Measurements from ENCODE around the gene CTCFL.

The CTCFL gene

DNA sequence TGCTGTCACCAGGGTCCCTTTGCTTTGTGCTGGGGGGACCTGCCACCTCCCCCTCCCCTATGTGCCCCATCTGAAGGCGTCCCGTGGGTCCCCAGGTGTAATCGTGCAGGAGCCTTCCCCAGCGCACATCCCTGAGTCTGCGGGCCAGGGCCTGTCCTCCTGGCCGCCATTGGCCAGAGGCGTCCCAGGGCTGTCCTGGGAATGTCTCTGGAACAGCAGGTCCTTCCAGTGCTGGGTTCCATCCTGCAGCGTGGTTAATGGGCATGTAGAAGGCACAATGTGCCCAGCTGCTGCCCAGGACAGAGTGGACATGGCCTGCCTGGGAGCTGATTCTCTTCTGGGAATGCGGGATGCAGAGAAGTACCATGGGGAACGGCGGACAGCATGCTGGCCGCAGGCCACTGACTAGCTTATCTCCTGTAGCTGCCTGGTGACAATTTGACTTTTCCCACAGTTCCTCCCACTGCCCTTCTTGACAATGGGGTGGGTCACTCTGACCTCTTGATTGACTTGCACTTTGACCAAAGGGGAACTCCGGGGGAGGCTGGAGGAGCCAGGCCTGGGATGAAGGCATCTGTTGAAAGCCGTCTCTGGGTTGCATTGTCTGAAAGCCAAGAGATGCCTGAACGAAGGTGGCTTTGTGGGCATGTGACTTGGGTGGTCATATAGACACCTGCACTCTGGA lies 64.0 kb downstream of the CTCFL start:
- DNase-seq = no peak

DNA sequence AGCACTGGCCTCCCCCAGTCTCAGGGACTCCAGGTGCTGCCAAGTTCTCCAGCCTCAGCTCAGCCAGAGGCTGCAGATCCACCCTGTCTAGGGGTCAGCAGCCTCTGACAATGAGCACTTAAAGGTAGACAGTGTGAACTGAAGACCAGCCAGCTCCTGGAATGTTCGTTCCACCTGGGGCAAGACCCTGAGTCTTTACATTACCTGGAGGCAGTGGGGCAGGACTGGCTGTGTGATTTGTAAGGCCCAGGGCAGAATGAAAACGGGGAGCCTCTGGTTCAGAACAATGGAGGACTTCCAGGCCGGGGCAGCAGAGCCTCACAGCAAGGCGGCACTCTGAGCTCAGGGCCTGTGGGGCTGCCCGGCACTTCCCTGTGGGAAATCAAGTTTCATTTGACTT lies 65.0 kb downstream of the CTCFL start:
- no peak for DNase-seq

DNA sequence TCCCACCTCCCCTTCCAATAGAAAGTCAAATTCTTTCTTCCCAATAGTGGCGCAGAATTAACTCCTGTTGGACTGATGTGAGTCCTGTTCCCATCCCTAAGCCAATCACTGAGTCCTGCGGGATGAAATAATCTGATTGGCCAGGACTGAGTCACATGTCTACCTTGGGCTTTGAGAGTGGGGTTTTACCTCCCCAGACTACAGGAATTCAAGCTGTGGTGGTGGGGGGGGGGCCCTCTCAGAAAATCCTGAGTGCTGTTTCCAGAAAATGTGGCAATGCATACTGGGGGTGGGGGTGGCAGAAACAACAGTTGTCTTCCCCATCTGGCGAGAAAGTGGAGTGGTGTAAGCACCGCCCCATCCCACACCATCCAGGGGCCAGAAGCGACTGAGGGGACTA lies 65.7 kb downstream of the CTCFL start:
- DNase-seq = no peak

DNA sequence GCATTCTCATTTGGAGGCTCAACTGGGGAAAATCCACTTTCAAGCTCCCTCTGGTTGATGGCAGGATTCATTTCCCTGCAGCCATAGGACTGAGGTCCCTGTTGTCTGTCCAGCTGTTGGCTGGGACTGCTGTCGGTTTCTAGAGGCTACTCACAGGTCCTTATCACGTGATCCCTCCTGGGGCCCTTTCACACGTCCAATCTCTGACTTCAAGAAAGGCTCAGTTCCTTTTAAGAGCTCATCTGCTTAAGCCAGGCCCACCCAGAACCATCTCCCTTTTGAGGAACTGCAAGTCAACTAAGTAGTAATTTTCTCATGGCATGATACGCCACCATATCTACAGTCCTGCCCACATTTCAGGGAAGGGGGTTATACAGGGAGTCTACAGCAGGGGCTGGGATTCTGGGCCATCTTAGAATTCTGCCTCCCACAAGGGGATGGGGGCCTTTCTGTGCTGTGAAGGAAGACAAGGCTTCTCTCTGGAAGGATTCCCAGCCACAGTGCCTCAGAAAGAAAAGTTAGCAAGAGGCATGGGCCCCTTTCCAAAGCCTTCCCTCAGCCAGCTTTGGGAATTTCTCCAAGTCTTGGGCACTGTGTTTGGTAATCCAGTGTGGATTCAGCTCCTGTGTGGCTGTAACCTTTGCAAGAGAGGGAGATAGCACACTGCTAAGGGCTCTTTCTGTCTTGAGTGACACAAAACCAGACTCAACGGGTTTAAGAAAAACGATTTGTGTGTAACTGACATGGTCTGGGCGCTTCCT lies 66.4 kb downstream of the CTCFL start:
- no peak for DNase-seq

DNA sequence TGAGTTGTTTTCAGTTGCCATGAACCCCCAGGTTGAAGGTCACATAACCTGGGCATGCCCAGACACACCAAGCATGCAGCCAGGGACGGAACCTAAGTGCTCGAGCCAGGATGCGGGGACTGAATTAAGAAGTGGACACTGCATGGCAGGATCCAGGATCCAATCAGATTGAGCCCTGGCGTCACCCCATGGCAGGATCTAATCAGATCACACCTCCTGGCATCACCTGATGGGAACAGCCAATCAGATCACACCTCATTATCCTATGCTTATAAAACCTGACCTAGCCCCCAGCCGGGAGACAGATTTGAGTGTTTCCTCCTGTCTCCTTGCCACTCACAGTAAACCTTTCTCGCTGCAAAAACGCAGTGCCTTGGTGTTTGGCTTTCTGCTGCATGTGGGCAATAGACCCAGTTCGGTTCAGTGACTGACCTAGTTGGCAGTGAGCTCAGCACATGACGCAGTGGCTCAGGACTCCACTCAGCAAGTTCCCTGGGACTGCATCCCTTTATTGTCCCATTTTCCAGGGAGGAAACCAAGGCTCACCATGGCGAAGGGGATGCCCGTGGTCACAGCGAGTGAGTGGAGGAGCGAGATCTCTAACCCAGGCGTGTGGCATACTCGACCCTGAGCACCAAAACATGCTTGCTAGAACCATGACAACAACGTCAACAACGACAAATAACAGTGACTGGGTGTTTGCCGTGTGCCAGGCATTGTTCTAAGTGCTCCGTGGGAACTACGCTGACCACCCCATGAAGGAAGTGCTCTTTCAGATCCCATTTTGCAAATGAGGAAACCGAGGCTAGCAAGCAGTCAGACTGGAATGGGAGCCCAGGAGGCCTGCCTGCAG lies 67.5 kb downstream of the CTCFL start:
- DNase-seq = no peak

DNA sequence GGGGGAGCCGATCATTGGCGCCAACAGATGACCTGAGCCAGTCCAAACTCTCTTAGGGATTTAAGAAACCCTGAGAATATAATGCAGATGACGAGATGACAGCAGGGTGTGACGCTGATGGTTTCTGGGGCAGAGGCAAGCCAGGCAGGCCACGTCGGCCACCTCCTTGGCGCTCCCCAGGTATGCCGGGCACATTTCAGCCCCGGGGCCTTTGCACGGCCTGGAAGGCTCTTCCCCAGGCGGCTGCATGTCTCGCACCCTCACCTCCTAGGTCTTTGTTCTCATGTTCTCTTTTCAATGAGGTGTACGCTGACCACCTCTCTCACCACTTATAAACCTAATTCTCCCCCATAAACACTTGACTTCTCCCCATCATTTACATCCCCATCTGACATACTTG lies 68.8 kb downstream of the CTCFL start:
- DNase-seq = no peak

DNA sequence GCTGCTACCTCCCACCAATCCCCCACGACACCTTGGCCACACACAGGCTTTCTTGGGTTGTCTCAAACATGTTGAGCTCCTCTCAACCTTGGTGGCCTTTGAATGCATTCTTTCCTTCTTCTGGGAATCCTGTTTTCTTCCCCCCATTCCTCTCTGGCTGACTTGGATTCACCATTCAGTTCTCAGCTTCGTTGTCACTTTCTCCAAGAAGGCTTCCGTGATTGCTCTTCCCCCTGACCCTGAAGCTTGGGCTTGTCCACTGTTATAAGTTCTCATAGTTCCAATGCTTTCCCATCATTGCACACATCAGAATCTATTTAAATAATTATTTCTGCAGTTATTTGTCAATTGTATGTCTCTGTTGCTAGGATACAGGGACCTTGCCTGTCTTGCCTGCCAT lies 69.6 kb downstream of the CTCFL start:
- no peak for DNase-seq

DNA sequence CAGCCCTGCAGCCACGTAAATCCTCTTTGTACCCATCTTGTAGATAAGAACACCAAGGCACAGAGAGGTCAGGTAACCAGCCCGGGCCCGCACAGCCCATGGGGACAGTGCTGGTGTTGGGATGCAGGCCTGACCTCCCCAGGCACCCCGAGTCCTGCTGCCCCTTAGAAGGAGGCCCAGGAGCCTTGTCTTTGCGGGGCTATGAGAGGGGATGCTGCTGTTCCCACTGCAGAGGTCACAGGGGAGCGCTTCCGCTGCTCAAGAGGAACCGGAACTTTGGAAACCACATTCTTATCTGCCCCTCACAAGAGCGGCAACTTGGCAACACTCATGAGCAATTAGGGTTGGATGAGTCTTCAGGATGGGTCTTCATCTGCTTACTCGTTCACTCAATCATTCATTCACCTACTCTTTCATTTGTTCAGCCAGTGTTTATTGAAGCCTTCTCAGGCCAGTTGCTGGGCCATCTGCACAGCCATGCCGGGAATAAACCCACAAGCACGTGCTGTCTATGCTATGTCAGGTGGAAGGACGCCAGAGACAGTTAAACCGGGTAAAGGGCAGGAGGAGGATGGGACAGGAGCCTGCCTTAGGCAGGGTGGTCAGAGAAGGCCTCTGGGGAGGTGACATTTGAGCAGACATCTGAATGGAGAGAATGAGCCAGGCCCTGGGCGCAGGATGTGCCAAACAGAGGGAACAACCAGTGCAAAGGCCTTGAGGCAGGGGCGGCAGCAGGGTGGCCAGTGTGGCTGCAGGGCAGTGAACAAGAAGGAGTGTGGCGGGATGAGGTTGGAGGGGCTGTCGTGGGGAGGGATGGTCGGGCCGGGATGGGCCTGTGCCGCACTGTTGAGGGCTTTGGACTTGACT lies 72.9 kb downstream of the CTCFL start:
- no peak for DNase-seq

DNA sequence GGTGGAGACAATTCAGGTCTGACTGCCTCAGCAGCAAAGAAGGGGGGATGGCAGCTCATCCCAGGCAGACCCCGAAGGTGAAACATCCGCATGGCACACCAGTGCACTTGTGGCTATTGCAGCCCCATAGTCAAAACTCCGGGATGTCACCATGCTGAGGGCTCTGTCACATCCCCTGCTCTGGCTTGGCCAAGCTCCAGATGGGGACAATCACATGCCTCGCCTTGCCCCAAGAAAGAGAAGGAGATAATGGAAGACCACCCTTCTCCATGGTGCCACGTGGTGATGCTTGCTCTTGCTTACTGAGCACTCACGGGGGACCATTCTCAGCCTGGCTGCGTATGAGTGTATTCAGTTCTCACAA lies 73.5 kb downstream of the CTCFL start:
- no peak for DNase-seq

DNA sequence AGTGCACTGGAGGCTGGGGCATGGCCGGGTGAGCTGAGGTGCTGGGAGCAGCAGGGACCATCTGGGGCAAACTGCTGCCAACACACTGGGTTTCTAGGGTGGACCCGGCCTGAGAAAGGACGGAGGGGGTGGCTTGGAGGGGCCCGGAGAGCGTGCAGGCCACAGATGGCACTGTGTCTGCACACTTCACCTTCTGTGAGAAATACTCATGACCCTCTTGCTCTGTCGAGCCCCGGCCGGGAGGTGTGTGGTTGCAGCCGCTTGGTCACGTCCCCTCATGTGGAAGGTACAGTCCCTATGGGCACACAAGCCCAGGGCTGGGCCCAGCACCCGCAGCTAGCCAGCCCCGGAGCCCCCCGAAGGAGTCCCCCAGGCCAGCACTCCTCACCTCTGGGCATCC lies 74.0 kb downstream of the CTCFL start:
- DNase-seq = no peak

DNA sequence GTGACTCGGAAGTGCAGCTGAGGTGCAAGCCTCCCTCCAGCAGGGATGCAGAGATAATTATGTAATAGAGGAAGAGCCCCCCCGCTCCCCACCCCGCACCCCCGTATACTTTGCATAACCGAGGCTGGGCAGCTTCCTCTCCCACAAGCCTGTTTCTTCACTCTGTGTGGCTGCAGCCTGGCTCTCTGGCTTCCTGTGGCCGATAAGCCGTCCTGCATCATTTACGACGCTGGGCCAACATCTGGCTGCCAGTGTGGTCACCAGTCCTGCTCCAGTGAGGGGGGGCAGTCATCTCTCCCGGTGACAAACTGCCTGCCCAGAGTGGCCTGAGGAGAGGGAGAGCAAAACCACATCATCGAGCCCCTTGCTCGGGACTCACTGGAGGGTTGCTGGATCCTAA lies 74.5 kb downstream of the CTCFL start:
- no peak for DNase-seq

DNA sequence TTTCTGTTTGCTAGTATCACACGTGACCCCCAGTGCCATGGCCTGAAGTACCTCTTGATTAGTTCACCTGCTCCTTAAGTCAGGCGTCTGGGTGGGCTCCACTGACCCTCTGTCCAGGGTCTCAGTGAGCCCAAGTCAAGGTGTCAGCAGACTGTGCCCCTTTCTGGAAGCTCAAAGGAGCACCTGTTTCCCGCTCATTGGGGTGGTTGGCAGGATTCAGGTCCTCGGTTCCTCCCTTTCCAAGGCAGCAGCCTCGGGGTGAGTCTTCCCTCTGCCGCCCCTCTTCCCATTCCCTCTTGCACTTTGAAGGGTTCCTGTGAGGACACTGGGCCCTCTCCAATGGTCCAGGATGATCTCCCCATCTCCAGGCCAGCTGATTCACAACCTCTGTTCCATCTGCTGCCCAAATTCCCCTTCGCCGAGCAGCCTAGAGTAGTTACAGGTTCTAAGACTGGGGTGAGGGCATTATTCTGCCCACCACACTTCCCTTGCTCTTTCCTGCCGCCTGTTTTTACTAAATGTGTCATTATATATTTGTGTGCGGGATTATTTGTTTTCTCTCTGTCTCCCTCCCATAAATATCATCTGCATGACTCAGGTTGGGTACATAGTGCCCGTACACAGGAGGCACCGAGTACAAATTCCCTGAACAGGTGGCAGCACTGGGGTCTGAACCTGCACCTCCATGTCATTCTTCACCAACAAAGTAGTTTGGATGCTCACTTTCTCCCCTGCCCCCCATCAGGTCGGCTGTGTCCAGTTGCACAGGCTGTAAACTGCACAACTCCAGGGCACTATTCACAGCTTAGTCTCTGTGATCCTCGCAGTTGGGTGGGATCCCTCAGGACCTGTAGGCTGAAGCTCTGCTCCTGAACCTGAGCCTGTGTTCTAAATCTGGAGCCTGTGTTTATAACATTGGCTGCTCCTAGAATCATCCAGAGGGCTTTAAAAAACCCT lies 75.3 kb downstream of the CTCFL start:
- DNase-seq = no peak

DNA sequence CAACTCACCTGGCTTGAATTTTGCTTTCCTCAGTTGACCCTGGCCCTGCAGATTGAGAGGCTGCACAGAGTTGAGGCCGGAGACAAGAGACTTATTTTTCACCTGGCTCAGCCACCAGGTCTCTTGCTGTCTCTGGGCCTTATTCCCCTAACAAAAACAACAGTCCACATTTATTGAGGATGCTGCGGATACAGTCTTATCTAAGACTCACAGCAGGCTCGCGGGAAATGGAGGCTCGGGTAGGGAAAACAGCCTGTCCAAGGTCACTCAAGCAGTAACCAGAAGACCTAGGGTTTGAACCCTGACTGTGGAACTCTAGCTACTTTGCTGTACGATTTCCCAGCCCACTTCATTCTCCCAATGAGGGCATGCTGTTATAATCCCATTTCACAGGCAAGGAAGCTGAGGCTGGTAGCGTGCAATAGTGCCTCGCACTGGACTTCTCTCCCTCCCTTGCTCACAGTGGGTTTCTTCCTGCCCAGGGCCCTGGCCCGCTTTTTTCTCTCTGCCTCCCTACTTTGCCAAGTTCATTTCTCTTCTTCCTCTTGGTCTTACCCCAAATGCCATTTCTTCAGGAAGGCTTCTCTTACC lies 76.1 kb downstream of the CTCFL start:
- DNase-seq = no peak

Data from activated CD4-positive, alpha-beta T cell treated with anti-CD3 and anti-CD28 coated beads for 1 hour (primary cell).